Peyer's patch (tissue), 4 donors: ENCODE measurements around the gene RNF149. TPM values are rescaled to one million over a fixed set of nuclear protein-coding genes. Genes with fewer than 3 reads are reported as not detected.

ENCODE experiments used
- DNase-seq, 3 donors: peaks; one replicate each; pipeline ENCODE4 v3.0.0-alpha.2; 2017 to 2019
- H3K27ac ChIP-seq, 4 donors: fragments of 200-600 bp; sonication (generic); one replicate each; pipeline ENCODE4 v1.5.1; 2016 to 2019
- H3K27me3 ChIP-seq, 2 donors: fragments of 200-600 bp; sonication (generic); one replicate each; pipeline ENCODE4 v1.5.1; 2019
- H3K36me3 ChIP-seq, 3 donors: fragments of 200-600 bp; sonication (generic); one replicate each; pipeline ENCODE4 v1.5.1; 2016 to 2019
- H3K4me1 ChIP-seq, 4 donors: fragments of 200-600 bp; sonication (generic); one replicate each; pipeline ENCODE4 v1.5.1; 2016 to 2019
- H3K4me3 ChIP-seq, 4 donors: fragments of 200-600 bp; sonication (generic); 1 replicate in 3 of 4; 2 replicates in 1 of 4; pipeline ENCODE4 v1.5.1; 2016 to 2019; ENCODE audit warnings: mild to moderate bottlenecking in 1 of 4
- H3K9me3 ChIP-seq, 4 donors: fragments of 200-600 bp; sonication (generic); one replicate each; pipeline ENCODE4 v1.5.1; 2016 to 2019; ENCODE audit warnings: mild to moderate bottlenecking in 1 of 4
- CTCF ChIP-seq, 6 experiments: fragments of 450-650 bp in 4 of 6; fragments of 200-600 bp in 2 of 6; sonication (generic) in 1 of 6; IDR thresholded peaks; one replicate each; pipeline ENCODE4 v1.5.1; 2017 to 2019; ENCODE audit warnings: antibody characterized with exemption in 6 of 6, mild to moderate bottlenecking in 3 of 6, moderate library complexity in 1 of 6
- POLR2A ChIP-seq, 2 donors: fragments of 450-650 bp; IDR thresholded peaks; one replicate each; pipeline ENCODE4 v1.5.1; 2017; ENCODE audit warnings: antibody characterized with exemption in 2 of 2, mild to moderate bottlenecking in 2 of 2, moderate library complexity in 2 of 2
- total RNA-seq, 4 donors: library from RNA; depleted of rRNA; stranded (reverse); fragments of >200 nt; gene quantifications; one replicate each; pipeline ENCODE4 v1.1.0, GENCODE V29; 2016

The RNF149 gene
- total RNA-seq, 4 donors from 2014 or later: 61.1 to 86.2 (median 70.5) TPM

GRCh38 chr2:101272045-101272784, 36.3 kb downstream of the RNF149 start:
- no peaks in the 10 kb centered on the region for H3K27me3 ChIP-seq
- no peak for TF ChIP-seq POLR2A (IDR thresholded peaks at IDR 0.05)
- no peak for TF ChIP-seq CTCF (IDR thresholded peaks at IDR 0.05)
- no peak overlapping the region for H3K27ac ChIP-seq
- no peaks in the 10 kb centered on the region for H3K9me3 ChIP-seq
- peaks cover 0 to under 1% (median 0%) of the 10 kb centered on the region in 4 donors for H3K4me1 ChIP-seq
- H3K4me3 ChIP-seq: no peak overlapping the region
- peaks cover 0 to 85% (median 0%) of the 10 kb centered on the region in 3 donors for H3K36me3 ChIP-seq
- DNase-seq: no peak

GRCh38 chr2:101270700-101271259, 37.7 kb downstream of the RNF149 start:
- no peak for DNase-seq
- Histone ChIP-seq H3K9me3 (no peaks in the 10 kb centered on the region), H3K36me3 (peaks cover 0 to 85% (median 0%) of the 10 kb centered on the region in 3 donors), H3K4me1 (peaks cover 0 to 10% (median 0%) of the 10 kb centered on the region in 4 donors), H3K27me3 (no peaks in the 10 kb centered on the region), H3K4me3 (no peak overlapping the region), H3K27ac (no peak overlapping the region)
- TF ChIP-seq POLR2A (IDR thresholded peaks at IDR 0.05) (no peak), CTCF (IDR thresholded peaks at IDR 0.05) (no peak)

- Histone ChIP-seq H3K4me3 (no peak overlapping the region), H3K9me3 (no peaks in the 10 kb centered on the region), H3K4me1 (peaks cover 0 to 10% (median 0%) of the 10 kb centered on the region in 4 donors), H3K36me3 (peaks cover 0 to 91% (median 0%) of the 10 kb centered on the region in 3 donors), H3K27me3 (no peaks in the 10 kb centered on the region), H3K27ac (no peak overlapping the region)
- DNase-seq: no peak
- TF ChIP-seq POLR2A (IDR thresholded peaks at IDR 0.05): no peak
- TF ChIP-seq CTCF (IDR thresholded peaks at IDR 0.05): no peak
These were observed 40.5 kb downstream of the RNF149 start for GRCh38 chr2:101267671-101268656.

- Histone ChIP-seq H3K4me3 (no peak overlapping the region), H3K27ac (peak overlapping the region in 1 of 4 donors; percentile 38), H3K9me3 (no peaks in the 10 kb centered on the region), H3K27me3 (no peaks in the 10 kb centered on the region), H3K36me3 (peaks cover 0 to 91% (median 0%) of the 10 kb centered on the region in 3 donors), H3K4me1 (peaks cover 0 to 10% (median 0%) of the 10 kb centered on the region in 4 donors)
- TF ChIP-seq CTCF (IDR thresholded peaks at IDR 0.05) (no peak), POLR2A (IDR thresholded peaks at IDR 0.05) (no peak)
- peak in 2 of 3 donors; percentile 63 to 68 for DNase-seq
These were observed 42.5 kb downstream of the RNF149 start for GRCh38 chr2:101265893-101266499.

GRCh38 chr2:101264360-101264939, 44.1 kb downstream of the RNF149 start:
- H3K9me3 ChIP-seq: no peaks in the 10 kb centered on the region
- H3K27ac ChIP-seq: no peak overlapping the region
- TF ChIP-seq POLR2A (IDR thresholded peaks at IDR 0.05) (no peak), CTCF (IDR thresholded peaks at IDR 0.05) (no peak)
- no peak for DNase-seq
- peaks cover 0 to 89% (median 0%) of the 10 kb centered on the region in 3 donors for H3K36me3 ChIP-seq
- no peak overlapping the region for H3K4me3 ChIP-seq
- no peaks in the 10 kb centered on the region for H3K27me3 ChIP-seq
- H3K4me1 ChIP-seq: peaks cover 0 to 10% (median 0%) of the 10 kb centered on the region in 4 donors
